Measurements from ENCODE around the gene STOX2.

The STOX2 gene

DNA sequence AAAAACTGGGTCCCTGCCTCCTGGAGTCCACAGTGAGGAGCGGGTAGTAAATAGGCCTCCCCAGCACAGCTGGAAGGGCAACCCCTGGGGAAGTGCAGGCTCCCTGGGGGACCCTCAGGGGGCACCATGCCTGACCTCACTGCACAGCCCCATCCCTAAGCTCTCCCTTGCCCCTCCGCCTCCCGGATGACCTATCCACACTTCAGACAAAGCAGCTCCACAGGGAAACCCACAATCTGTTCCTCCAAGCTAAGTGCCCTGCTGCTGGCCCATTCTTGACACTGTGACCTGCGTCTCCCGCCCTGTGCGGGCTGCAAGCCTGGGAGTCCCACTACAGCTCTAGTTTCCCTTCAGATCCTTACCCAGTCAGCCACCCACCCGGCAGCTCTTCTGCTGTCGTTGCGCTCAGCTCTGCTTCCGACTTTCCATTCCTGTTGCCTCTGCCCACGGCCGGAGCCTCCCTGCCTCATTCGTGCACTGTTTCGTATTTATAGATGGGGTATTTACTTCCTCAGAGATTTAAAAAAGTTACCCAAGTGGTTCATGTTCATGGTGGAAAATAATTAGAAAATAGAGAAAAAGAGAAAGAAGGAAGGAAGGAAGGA lies 47.0 kb upstream of the STOX2 start:
- TF ChIP-seq, protein P1, sequence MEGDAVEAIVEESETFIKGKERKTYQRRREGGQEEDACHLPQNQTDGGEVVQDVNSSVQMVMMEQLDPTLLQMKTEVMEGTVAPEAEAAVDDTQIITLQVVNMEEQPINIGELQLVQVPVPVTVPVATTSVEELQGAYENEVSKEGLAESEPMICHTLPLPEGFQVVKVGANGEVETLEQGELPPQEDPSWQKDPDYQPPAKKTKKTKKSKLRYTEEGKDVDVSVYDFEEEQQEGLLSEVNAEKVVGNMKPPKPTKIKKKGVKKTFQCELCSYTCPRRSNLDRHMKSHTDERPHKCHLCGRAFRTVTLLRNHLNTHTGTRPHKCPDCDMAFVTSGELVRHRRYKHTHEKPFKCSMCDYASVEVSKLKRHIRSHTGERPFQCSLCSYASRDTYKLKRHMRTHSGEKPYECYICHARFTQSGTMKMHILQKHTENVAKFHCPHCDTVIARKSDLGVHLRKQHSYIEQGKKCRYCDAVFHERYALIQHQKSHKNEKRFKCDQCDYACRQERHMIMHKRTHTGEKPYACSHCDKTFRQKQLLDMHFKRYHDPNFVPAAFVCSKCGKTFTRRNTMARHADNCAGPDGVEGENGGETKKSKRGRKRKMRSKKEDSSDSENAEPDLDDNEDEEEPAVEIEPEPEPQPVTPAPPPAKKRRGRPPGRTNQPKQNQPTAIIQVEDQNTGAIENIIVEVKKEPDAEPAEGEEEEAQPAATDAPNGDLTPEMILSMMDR (IDR thresholded peaks at IDR 0.05; ENCODE audit: low read depth, low read length, poor library complexity, severe bottlenecking), result no peak
- no peak for TF ChIP-seq EZH2phosphoT487 (IDR thresholded peaks at IDR 0.05; ENCODE audit: borderline replicate concordance, low read length)
- Histone ChIP-seq H3F3A (ENCODE audit: control insufficient read depth, insufficient read depth) (no peaks in the 10 kb centered on the region), H3K4me2 (ENCODE audit: low read length) (no peak overlapping the region), H3K4me1 (ENCODE audit: control insufficient read depth, low read length) (no peaks in the 10 kb centered on the region), H3K79me2 (ENCODE audit: control insufficient read depth, low read length) (no peaks in the 10 kb centered on the region), H3K27me3 (ENCODE audit: control insufficient read depth, low read length) (no peaks in the 10 kb centered on the region), H3K36me3 (ENCODE audit: control insufficient read depth, low read length) (no peaks in the 10 kb centered on the region), H4K20me1 (ENCODE audit: control insufficient read depth, insufficient read depth, low read depth, low read length) (no peaks in the 10 kb centered on the region), H3K4me3 (ENCODE audit: low read length) (no peak overlapping the region), H3K9me2 (replicated peaks; ENCODE audit: control insufficient read depth, low read length) (no peaks in the 10 kb centered on the region), H3K9me3 (ENCODE audit: control insufficient read depth, insufficient read depth, low read length) (no peaks in the 10 kb centered on the region), H3K27ac (ENCODE audit: low read depth, low read length) (no peak overlapping the region)

- Histone ChIP-seq H3K27me3 (ENCODE audit: control insufficient read depth, low read length) (no peaks in the 10 kb centered on the region), H3K9me3 (ENCODE audit: control insufficient read depth, insufficient read depth, low read length) (no peaks in the 10 kb centered on the region), H3K4me2 (ENCODE audit: low read length) (no peak overlapping the region), H3F3A (ENCODE audit: control insufficient read depth, insufficient read depth) (no peaks in the 10 kb centered on the region), H3K9me2 (replicated peaks; ENCODE audit: control insufficient read depth, low read length) (no peaks in the 10 kb centered on the region), H3K36me3 (ENCODE audit: control insufficient read depth, low read length) (no peaks in the 10 kb centered on the region), H3K27ac (ENCODE audit: low read depth, low read length) (no peak overlapping the region), H4K20me1 (ENCODE audit: control insufficient read depth, insufficient read depth, low read depth, low read length) (no peaks in the 10 kb centered on the region), H3K4me3 (ENCODE audit: low read length) (no peak overlapping the region), H3K4me1 (ENCODE audit: control insufficient read depth, low read length) (no peaks in the 10 kb centered on the region), H3K79me2 (ENCODE audit: control insufficient read depth, low read length) (no peaks in the 10 kb centered on the region)
- no peak for TF ChIP-seq EZH2phosphoT487 (IDR thresholded peaks at IDR 0.05; ENCODE audit: borderline replicate concordance, low read length)
- TF ChIP-seq, protein P1 (IDR thresholded peaks at IDR 0.05; ENCODE audit: low read depth, low read length, poor library complexity, severe bottlenecking), result no peak
Observed at GRCh38 chr4:183860119-183860518, 45.0 kb upstream of the STOX2 start.

GRCh38 chr4:183860731-183861130 lies 44.4 kb upstream of the STOX2 start:
- Histone ChIP-seq H3K27ac (ENCODE audit: low read depth, low read length) (no peak overlapping the region), H4K20me1 (ENCODE audit: control insufficient read depth, insufficient read depth, low read depth, low read length) (no peaks in the 10 kb centered on the region), H3K79me2 (ENCODE audit: control insufficient read depth, low read length) (no peaks in the 10 kb centered on the region), H3K36me3 (ENCODE audit: control insufficient read depth, low read length) (no peaks in the 10 kb centered on the region), H3K4me3 (ENCODE audit: low read length) (no peak overlapping the region), H3K27me3 (ENCODE audit: control insufficient read depth, low read length) (no peaks in the 10 kb centered on the region), H3F3A (ENCODE audit: control insufficient read depth, insufficient read depth) (no peaks in the 10 kb centered on the region), H3K9me3 (ENCODE audit: control insufficient read depth, insufficient read depth, low read length) (no peaks in the 10 kb centered on the region), H3K9me2 (replicated peaks; ENCODE audit: control insufficient read depth, low read length) (no peaks in the 10 kb centered on the region), H3K4me1 (ENCODE audit: control insufficient read depth, low read length) (no peaks in the 10 kb centered on the region), H3K4me2 (ENCODE audit: low read length) (no peak overlapping the region)
- TF ChIP-seq EZH2phosphoT487 (IDR thresholded peaks at IDR 0.05; ENCODE audit: borderline replicate concordance, low read length), result no peak
- TF ChIP-seq, protein P1 (IDR thresholded peaks at IDR 0.05; ENCODE audit: low read depth, low read length, poor library complexity, severe bottlenecking), result no peak

Measured in DOHH2 (cell line).